Neural cell (in vitro differentiated cells): ENCODE results near the gene BSCL2.

Experiments
- CTCF ChIP-seq: fragments of 450-650 bp; IDR thresholded peaks from 2 replicates; pipeline ENCODE4 v1.5.1; 2014; ENCODE audit warnings: antibody characterized with exemption, mild to moderate bottlenecking, moderate library complexity; ENCODE audit not compliant: poor library complexity, severe bottlenecking
- EZH2 ChIP-seq: fragments of 200-600, 300-800 bp; shearing (Covaris generic), sonication (generic); IDR thresholded peaks from 2 replicates; pipeline ENCODE4 v1.6.1; 2014; ENCODE audit warnings: antibody characterized with exemption, low read length, borderline replicate concordance, mild to moderate bottlenecking; ENCODE audit not compliant: insufficient read depth, poor library complexity, severe bottlenecking

- TF ChIP-seq EZH2: no peak
- TF ChIP-seq CTCF: no peak
Observed at GRCh38 chr11:62656796-62657429, 50.3 kb downstream of the BSCL2 start.
